Measurements from ENCODE around the gene TFCP2L1.

- no peak for TF ChIP-seq CTCF (IDR thresholded peaks at IDR 0.05)
- no peak for TF ChIP-seq POLR2A (IDR thresholded peaks at IDR 0.05)
Observed at GRCh38 chr2:121281107-121281506, 3.9 kb downstream of the TFCP2L1 start.
